AG04450 (cell line): ENCODE measurements around the gene SMIM26. TPM values are rescaled to one million over a fixed set of nuclear protein-coding genes. Genes with fewer than 3 reads are reported as not detected.

ENCODE experiments used
- CTCF ChIA-PET: fragments of 300-600, 350-600 bp; formaldehyde crosslinking; extraction: SDS; loops from one replicate; lab custom pipeline; 2022; ENCODE audit warnings: antibody characterized with exemption, inconsistent platforms; lab: Charles Lee
- POLR2A ChIA-PET: fragments of 350-600 bp; formaldehyde crosslinking; extraction: SDS; loops from one replicate; lab custom pipeline; 2021; ENCODE audit warnings: antibody characterized with exemption, inconsistent platforms; lab: Yijun Ruan, JAX
- DNase-seq: peaks from one replicate; pipeline ENCODE4 v3.0.0-alpha.2; 2011; ENCODE audit warnings: low read depth, low spot score
- H3K27ac ChIP-seq: one replicate; pipeline ENCODE4 v1.5.1; 2012; ENCODE audit warnings: low read depth, low read length, control low read depth
- H3K27me3 ChIP-seq: one replicate; pipeline ENCODE4 v1.6.0; 2012; ENCODE audit warnings: low read length; ENCODE audit not compliant: control insufficient read depth, insufficient read depth
- H3K4me3 ChIP-seq: 2 replicates; pipeline ENCODE4 v1.5.1; 2011; ENCODE audit warnings: mild to moderate bottlenecking, low read depth, low read length, control low read depth
- H3K9me3 ChIP-seq: 2 replicates; pipeline ENCODE4 v1.5.1; 2012; ENCODE audit warnings: low read length; ENCODE audit not compliant: control insufficient read depth, insufficient read depth
- polyA plus RNA-seq: library from polyadenylated mRNA; depleted of rRNA; stranded (reverse); fragments of >200 nt; gene quantifications from 2 replicates; pipeline ENCODE4 v1.2.3, GENCODE V29; 2011
- TF ChIP-seq, protein P1 (sequence below): IDR thresholded peaks from 2 replicates; pipeline ENCODE4 v1.5.1; 2011; ENCODE audit warnings: low read depth, low read length, control low read depth, inconsistent platforms

Gene SMIM26
- polyA plus RNA-seq, 1 experiment: 113 TPM

DNA sequence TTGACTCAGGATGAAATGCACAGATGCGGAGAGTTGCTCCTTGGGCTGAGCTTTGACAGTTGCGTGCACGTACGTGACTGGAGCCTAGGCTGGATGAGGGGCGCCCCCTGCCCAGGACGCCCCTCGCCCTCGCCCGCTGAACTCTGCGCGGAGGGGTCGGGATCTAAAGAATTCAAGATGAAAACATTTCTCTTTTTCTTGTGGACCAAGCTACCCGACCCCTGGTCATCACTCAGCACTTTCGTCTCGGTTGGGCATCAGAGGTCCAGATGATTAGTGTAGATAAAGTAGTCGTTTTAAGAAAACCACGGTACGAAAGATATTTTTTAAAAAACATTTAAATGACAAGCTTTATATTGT is 21.3 kb downstream of the SMIM26 start:
- H3K27ac ChIP-seq: peak overlapping the region; percentile 22
- CTCF ChIA-PET: interaction anchor here (0.5 to 1.4 kb wide), 10 partner anchors 10 to 1074 kb away, joined by 3 to 6 read pairs (median 3); no protein-coding TSS in a partner anchor
- TF ChIP-seq, protein P1, sequence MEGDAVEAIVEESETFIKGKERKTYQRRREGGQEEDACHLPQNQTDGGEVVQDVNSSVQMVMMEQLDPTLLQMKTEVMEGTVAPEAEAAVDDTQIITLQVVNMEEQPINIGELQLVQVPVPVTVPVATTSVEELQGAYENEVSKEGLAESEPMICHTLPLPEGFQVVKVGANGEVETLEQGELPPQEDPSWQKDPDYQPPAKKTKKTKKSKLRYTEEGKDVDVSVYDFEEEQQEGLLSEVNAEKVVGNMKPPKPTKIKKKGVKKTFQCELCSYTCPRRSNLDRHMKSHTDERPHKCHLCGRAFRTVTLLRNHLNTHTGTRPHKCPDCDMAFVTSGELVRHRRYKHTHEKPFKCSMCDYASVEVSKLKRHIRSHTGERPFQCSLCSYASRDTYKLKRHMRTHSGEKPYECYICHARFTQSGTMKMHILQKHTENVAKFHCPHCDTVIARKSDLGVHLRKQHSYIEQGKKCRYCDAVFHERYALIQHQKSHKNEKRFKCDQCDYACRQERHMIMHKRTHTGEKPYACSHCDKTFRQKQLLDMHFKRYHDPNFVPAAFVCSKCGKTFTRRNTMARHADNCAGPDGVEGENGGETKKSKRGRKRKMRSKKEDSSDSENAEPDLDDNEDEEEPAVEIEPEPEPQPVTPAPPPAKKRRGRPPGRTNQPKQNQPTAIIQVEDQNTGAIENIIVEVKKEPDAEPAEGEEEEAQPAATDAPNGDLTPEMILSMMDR: no peak
- POLR2A ChIA-PET: interaction anchor here (0.8 to 1.0 kb wide), 2 partner anchors 91 to 450 kb away, joined by 3 to 4 read pairs; partner anchors contain the start of genes KAT14, PET117 and RBBP9
- DNase-seq: no peak
- no peaks in the 10 kb centered on the region for H3K9me3 ChIP-seq
- peak overlapping the region; percentile 82 for H3K4me3 ChIP-seq
- no peaks in the 10 kb centered on the region for H3K27me3 ChIP-seq

- POLR2A ChIA-PET: no interaction called here
- CTCF ChIA-PET: interaction anchor here (1.1 kb wide), 2 partner anchors 8 to 97 kb away, joined by 3 read pairs; no protein-coding TSS in a partner anchor
- Histone ChIP-seq H3K27ac (no peak overlapping the region), H3K27me3 (no peaks in the 10 kb centered on the region), H3K9me3 (no peaks in the 10 kb centered on the region), H3K4me3 (no peak overlapping the region)
- TF ChIP-seq, protein P1: no peak
- no peak for DNase-seq
These were observed 22.9 kb downstream of the SMIM26 start for GRCh38 chr20:18589941-18590674.

DNA sequence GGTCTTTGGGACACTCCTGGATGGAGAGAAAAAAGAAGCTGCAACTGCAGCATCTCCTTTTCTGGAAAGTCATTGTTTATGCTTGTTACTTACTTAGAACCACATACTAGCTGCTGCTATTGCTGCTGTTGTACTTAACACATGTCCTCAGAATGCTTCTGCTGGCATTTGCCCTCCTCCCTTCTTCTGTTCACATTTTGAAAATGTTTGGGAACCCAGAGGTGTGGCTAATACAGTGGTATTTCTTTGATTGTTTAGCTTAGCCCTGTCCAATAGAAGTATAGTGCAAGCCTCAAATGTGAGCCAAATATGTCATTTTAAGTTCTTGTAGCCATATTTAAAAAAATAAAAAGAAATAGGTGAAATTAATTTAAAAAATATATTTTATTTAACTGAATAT is 29.0 kb downstream of the SMIM26 start:
- DNase-seq: no peak
- POLR2A ChIA-PET: no interaction called here
- CTCF ChIA-PET: no interaction called here

GRCh38 chr20:18609741-18610140 is 42.5 kb downstream of the SMIM26 start:
- DNase-seq: no peak
- no peaks in the 10 kb centered on the region for H3K27me3 ChIP-seq
- H3K27ac ChIP-seq: no peak overlapping the region
- ChIA-PET CTCF (no interaction called here), POLR2A (no interaction called here)
- H3K9me3 ChIP-seq: no peaks in the 10 kb centered on the region
- TF ChIP-seq, protein P1: no peak
- no peak overlapping the region for H3K4me3 ChIP-seq

More for the DNA sequence above, 29.0 kb downstream of the SMIM26 start:
- Histone ChIP-seq H3K27me3 (no peaks in the 10 kb centered on the region), H3K9me3 (no peaks in the 10 kb centered on the region; the same call in none of the 2 replicates), H3K4me3 (no peak overlapping the region), H3K27ac (no peak overlapping the region)
- TF ChIP-seq, protein P1: no peak

DNA sequence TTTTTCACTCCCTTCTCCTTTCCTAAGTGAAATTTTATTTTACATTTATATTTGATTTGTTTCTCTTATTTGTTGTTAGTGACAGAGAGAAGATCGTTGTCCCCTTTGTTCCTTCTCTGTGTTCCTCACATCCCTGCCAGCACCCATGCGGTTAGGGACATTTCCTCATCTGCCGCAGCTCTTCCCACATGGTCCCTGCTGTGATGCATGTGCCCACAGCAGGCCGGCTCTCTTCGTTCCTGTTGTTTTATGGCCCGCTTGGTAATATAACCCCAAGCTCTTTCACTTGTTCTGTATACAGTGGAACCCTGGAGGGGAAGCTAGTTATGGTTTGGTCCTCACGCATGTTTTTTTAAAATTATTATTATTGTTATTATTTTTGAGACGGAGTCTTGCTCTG is 44.3 kb downstream of the SMIM26 start:
- no peak for DNase-seq
- Histone ChIP-seq H3K4me3 (no peak overlapping the region), H3K27ac (no peak overlapping the region), H3K27me3 (no peaks in the 10 kb centered on the region), H3K9me3 (no peaks in the 10 kb centered on the region)
- TF ChIP-seq, protein P1: no peak
- CTCF ChIA-PET: no interaction called here
- POLR2A ChIA-PET: no interaction called here
